NCI-H345 (cell line): ENCODE data around the gene NEU2.
"Not testable (repeated sequence)": the region's sequence is repeated elsewhere in the genome, so short reads cannot be mapped to it uniquely, and the experiment has no call there.

Experiments
- DNase-seq: peaks from one replicate; lab custom pipeline; 2025; lab: John Stamatoyannopoulos, UW

NEU2 gene

GRCh38 chr2:233056961-233057605 lies 24.6 kb downstream of the NEU2 start:
- DNase-seq = no peak

- no peak for DNase-seq
Measured at GRCh38 chr2:233058717-233059546, 26.5 kb downstream of the NEU2 start.

DNA sequence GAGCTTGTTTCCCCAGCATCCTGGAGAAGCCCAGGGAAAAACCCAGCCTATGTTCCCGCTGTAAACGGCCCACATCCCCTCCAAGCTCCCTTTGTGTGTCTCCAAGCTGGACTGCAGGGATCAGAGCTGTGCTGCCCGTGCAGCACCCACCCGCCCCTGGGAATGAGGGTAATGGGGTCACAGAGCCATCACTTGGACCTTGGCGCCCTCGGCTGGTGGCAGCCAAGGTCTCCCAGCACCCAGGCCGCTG lies 27.0 kb downstream of the NEU2 start:
- no peak for DNase-seq

GRCh38 chr2:233059797-233060500 lies 27.5 kb downstream of the NEU2 start, which contains the start of gene INPP5D:
Gene INPP5D, plus strand, starts transcription at chr2:233060342. Its CDS starts 137 bp downstream, at chr2:233060479.
- DNase-seq = no peak

DNA sequence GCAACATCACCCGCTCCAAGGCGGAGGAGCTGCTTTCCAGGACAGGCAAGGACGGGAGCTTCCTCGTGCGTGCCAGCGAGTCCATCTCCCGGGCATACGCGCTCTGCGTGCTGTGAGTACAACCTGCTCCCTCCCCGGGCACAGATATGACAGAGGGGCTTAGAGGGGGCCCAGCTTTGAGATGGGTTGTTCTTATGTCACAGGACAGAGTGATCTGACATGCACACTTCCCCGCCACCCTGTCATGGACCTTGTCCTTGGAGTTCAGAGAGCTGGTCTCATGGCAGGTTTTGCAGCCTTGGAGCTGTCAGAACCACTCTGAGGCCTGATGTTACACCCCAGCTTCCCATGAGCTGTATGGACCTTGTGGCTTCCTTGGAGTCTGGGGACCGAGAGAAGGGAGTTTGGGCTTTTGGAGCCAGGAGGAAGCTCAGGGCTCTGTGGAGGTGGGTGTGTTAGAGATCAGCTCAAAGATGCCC lies 28.1 kb downstream of the NEU2 start:
- no peak for DNase-seq

DNA sequence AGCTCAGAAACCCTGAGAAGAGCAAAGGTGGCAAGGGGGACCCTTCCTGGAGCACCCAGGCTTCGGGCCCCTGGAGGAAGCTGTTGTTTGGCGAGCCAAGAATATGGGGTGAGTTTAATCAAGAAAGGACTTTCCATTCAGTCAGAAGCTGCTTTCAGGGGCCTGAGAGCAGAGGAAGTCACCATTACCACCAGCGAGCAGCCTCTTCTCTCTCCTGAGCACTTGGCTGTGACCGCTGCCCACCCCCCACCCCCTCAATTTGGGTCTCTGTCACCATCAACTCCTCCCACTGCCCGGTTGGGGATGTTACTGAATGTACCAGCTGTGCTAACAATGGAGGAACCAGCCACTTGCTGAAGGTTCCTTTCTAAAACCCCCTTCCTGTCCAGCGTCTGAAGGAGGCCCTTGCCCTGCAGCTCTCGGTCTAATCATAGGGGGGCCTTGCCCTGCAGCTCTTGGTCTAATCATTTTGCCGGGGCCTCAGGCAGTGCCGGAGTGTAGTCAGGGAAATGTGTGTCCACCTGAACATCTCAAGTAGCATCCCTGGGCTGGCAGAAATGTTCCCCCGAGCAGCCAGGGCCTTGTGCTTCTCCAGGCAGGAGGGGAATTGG lies 28.6 kb downstream of the NEU2 start:
- DNase-seq = no peak

- DNase-seq = no peak
Measured at GRCh38 chr2:233061591-233062450, 29.3 kb downstream of the NEU2 start.

GRCh38 chr2:233062451-233062850 lies 30.0 kb downstream of the NEU2 start:
- no peak for DNase-seq

GRCh38 chr2:233062946-233063268 lies 30.4 kb downstream of the NEU2 start:
- DNase-seq = no peak

DNA sequence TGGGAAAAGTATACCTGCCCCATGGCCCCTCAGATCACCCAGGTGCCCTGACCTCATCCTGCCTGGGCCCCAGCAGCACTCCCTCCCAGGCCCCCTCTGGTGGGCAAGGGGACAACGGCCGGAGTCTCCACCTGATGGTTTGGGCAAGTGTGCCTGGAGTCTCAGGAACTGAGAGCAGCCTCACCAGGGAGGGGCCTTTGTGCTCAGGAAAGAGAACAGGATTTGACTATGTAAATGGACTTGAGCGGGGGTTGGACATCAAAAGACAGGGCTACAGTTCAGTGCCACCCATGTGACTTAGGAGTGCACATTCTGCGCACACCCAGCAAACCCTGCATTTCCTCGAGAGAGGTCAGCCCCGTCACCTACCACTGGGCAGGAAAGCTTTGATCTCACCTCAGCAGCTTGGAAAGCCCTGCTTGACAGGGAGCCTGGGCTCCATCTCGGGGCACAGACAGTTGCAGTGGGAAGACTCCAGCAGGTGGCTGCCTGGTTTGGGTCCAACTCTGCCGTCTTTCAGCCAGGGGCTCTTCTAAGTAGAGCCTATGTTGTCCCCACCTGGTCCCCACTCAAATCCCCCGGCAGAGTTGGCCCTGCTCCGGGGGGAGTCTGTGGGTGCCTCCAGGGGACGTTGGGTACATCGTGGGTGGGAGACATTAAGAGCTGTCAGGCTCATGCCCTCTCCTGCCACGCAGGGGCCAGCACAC lies 30.9 kb downstream of the NEU2 start:
- no peak for DNase-seq

- no peak for DNase-seq
Measured at GRCh38 chr2:233063976-233064411, 31.5 kb downstream of the NEU2 start.

- no peak for DNase-seq
Measured at GRCh38 chr2:233064530-233065199, 32.2 kb downstream of the NEU2 start.

GRCh38 chr2:233065200-233065589 lies 32.7 kb downstream of the NEU2 start:
- DNase-seq = not testable (repeated sequence)

- no peak for DNase-seq
Measured at GRCh38 chr2:233065954-233066470, 33.5 kb downstream of the NEU2 start.

GRCh38 chr2:233068762-233069418 lies 36.4 kb downstream of the NEU2 start:
- no peak for DNase-seq

DNA sequence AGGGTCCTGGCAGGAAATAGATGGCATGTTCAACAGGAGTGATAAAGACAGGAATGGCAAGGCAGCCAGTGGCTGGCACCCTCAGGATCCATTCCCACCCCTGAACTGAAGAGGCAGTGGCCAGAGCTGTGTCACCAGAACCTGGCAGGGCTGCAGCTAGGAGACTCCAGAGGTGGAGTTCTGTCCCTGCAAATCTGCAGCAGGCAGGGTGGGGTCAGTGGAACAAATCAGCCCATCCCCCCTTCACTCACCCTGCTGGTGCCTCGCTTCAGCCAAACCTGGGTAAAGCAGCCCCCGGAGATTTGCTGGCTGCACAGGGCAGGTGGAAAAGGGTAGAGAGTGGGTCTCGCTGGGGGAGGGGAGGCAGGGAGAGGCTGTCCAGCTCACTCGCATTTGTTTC lies 40.4 kb downstream of the NEU2 start:
- no peak for DNase-seq

- no peak for DNase-seq
Measured at GRCh38 chr2:233074106-233074505, 41.6 kb downstream of the NEU2 start.

- DNase-seq = no peak
Measured at GRCh38 chr2:233075141-233075965, 42.9 kb downstream of the NEU2 start.

GRCh38 chr2:233075966-233076339 lies 43.5 kb downstream of the NEU2 start:
- DNase-seq = no peak
